HepG2 (cell line): ENCODE data around the gene COL5A2. TPM values are rescaled to one million over a fixed set of nuclear protein-coding genes. Genes with fewer than 3 reads are reported as not detected.

Experiments used
- ATAC-seq: fragments of 200-7000 bp; cut with Tn5 transposase; 3 replicates; pipeline ENCODE4 v1.9.1; 2020; ENCODE audit warnings: mild to moderate bottlenecking, moderate library complexity
- BruUV-seq: library from RNA; stranded (reverse); fragments of 400-500 nt; replicated peaks from 2 replicates; lab custom pipeline; 2021; lab: Mats Ljungman, UMichigan
- CTCF ChIA-PET: fragments of 300-600 bp; formaldehyde crosslinking; extraction: SDS; loops from one replicate; lab custom pipeline; 2021; ENCODE audit warnings: low total read pairs, inconsistent platforms, low intra/inter-chr PET ratio; lab: Yijun Ruan, JAX
- POLR2A ChIA-PET: fragments of 350-600 bp; sonication (Branson Sonifier 250); formaldehyde crosslinking; loops from one replicate; lab custom pipeline; 2020; ENCODE audit warnings: antibody characterized with exemption, inconsistent platforms; lab: Yijun Ruan, JAX
- DNase-seq: peaks from one replicate; pipeline ENCODE4 v3.0.0-alpha.2; 2015; ENCODE audit warnings: low spot score
- FAIRE-seq: peaks from 3 replicates; lab custom pipeline; 2011; peaks lifted over from hg19 to GRCh38; lab: Jason Lieb, UNC
- H2AFZ ChIP-seq: one replicate; pipeline ENCODE4 v1.6.1; 2011; ENCODE audit warnings: low read length, inconsistent platforms
- H3K27ac ChIP-seq: fragments of 300-600 bp; 3 replicates; pipeline ENCODE4 v1.8.0; 2011; ENCODE audit warnings: mixed run types, mild to moderate bottlenecking, mixed read lengths, low read length, inconsistent platforms; ENCODE audit not compliant: insufficient read depth; ENCODE audit errors: extremely low read length
- H3K27me3 ChIP-seq, 2 experiments: fragments of 200-600 bp in 1 of 2; 2 replicates in 1 of 2; 3 replicates in 1 of 2; pipeline versions ENCODE4 v1.6.0 to v1.8.0; 2011; ENCODE audit warnings: low read length in 2 of 2, mild to moderate bottlenecking in 2 of 2, moderate library complexity in 2 of 2, inconsistent platforms in 1 of 2; ENCODE audit not compliant: insufficient read depth in 2 of 2, control insufficient read depth in 1 of 2
- H3K36me3 ChIP-seq, 2 experiments: fragments of 200-600 bp in 1 of 2; replicated peaks in 1 of 2; 2 replicates in 1 of 2; 3 replicates in 1 of 2; pipeline versions ENCODE4 v1.5.1 to v1.8.0; 2011; ENCODE audit warnings: low read length in 2 of 2, inconsistent platforms in 1 of 2; ENCODE audit not compliant: insufficient read depth in 2 of 2, control insufficient read depth in 1 of 2
- H3K4me1 ChIP-seq: 2 replicates; pipeline ENCODE4 v1.5.1; 2012; ENCODE audit warnings: low read length, inconsistent platforms; ENCODE audit not compliant: insufficient read depth
- H3K4me2 ChIP-seq: 2 replicates; pipeline ENCODE4 v1.6.0; 2011; ENCODE audit warnings: low read depth, low read length, inconsistent platforms
- H3K4me3 ChIP-seq, 3 experiments: fragments of 200-600 bp in 1 of 3; sonication (generic), shearing (Covaris generic) in 1 of 3; replicated peaks in 1 of 3; 2 replicates each; pipeline ENCODE4 v1.5.1; 2011 to 2016; ENCODE audit warnings: low read length in 3 of 3, inconsistent platforms in 2 of 3, low read depth in 2 of 3, mild to moderate bottlenecking in 2 of 3, control low read depth in 1 of 3, mixed read lengths in 1 of 3; ENCODE audit not compliant: insufficient read depth in 1 of 3
- H3K79me2 ChIP-seq: one replicate; pipeline ENCODE4 v1.6.1; 2011; ENCODE audit warnings: low read length, inconsistent platforms; ENCODE audit not compliant: insufficient read depth
- H3K9ac ChIP-seq: 2 replicates; pipeline ENCODE4 v1.6.0; 2011; ENCODE audit warnings: mild to moderate bottlenecking, low read depth, low read length, inconsistent platforms; ENCODE audit not compliant: insufficient read depth
- H3K9me3 ChIP-seq: 2 replicates; pipeline ENCODE4 v1.5.1; 2012; ENCODE audit warnings: mild to moderate bottlenecking, low read length
- H4K20me1 ChIP-seq: 2 replicates; pipeline ENCODE4 v1.6.0; 2011; ENCODE audit warnings: inconsistent platforms, mild to moderate bottlenecking, low read length, moderate library complexity; ENCODE audit not compliant: insufficient read depth
- CTCF ChIP-seq: sonication (generic); formaldehyde crosslinking; IDR thresholded peaks from 2 replicates; pipeline ENCODE4 v1.5.0; 2020; ENCODE audit warnings: mild to moderate bottlenecking, missing genetic modification reagents, moderate library complexity
- FOXK2 ChIP-seq: fragments of 450-650 bp; IDR thresholded peaks from 2 replicates; pipeline ENCODE4 v1.6.1; 2016
- MBNL3 ChIP-seq: fragments of 250-450 bp; sonication (Bioruptor Pico); conservative IDR thresholded peaks from 2 replicates; pipeline ENCODE4 v1.8.0; 2022; ENCODE audit warnings: mild to moderate bottlenecking, inconsistent platforms
- MIXL1 ChIP-seq: IDR thresholded peaks from 2 replicates; pipeline ENCODE4 v1.6.1; 2016
- SMC3 ChIP-seq: IDR thresholded peaks from 2 replicates; pipeline ENCODE4 v1.6.1; 2011; ENCODE audit warnings: low read length, improper control_type of control experiment
- STAG1 ChIP-seq: sonication (generic); formaldehyde crosslinking; IDR thresholded peaks from 2 replicates; pipeline ENCODE4 v1.4.0; 2020; ENCODE audit warnings: missing genetic modification reagents
- TARDBP ChIP-seq: sonication (generic); formaldehyde crosslinking; IDR thresholded peaks from 2 replicates; pipeline ENCODE4 v1.8.0; 2022; ENCODE audit warnings: mild to moderate bottlenecking, missing genetic modification reagents
- USF2 ChIP-seq, 2 experiments: sonication (generic) in 1 of 2; formaldehyde crosslinking in 1 of 2; IDR thresholded peaks; 2 replicates each; pipeline versions ENCODE4 v1.5.1 to v1.6.1; 2011 to 2020; ENCODE audit warnings: borderline replicate concordance in 1 of 2, low read depth in 1 of 2, low read length in 1 of 2, mild to moderate bottlenecking in 1 of 2, missing genetic modification reagents in 1 of 2, moderate library complexity in 1 of 2
- ZBTB42 ChIP-seq: sonication (generic); formaldehyde crosslinking; IDR thresholded peaks from 2 replicates; pipeline ENCODE4 v1.5.0; 2020; ENCODE audit warnings: mild to moderate bottlenecking, missing genetic modification reagents
- ZFY ChIP-seq: sonication (generic); formaldehyde crosslinking; IDR thresholded peaks from 2 replicates; pipeline ENCODE4 v1.4.0; 2020; ENCODE audit warnings: missing genetic modification reagents
- ZNF101 ChIP-seq: sonication (generic); formaldehyde crosslinking; IDR thresholded peaks from 2 replicates; pipeline ENCODE4 v1.4.0; 2020; ENCODE audit warnings: mild to moderate bottlenecking, low read depth, missing genetic modification reagents, borderline replicate concordance
- ZNF382 ChIP-seq: sonication (generic); formaldehyde crosslinking; IDR thresholded peaks from 2 replicates; pipeline ENCODE4 v1.5.0; 2020; ENCODE audit warnings: missing genetic modification reagents, mild to moderate bottlenecking, borderline replicate concordance
- WGBS: methylation state at CpG from one replicate; pipeline ENCODE4 v1.1.6; 2017; ENCODE audit warnings: low lambda C conversion rate; 5-methylcytosine and 5-hydroxymethylcytosine counted together
- in situ Hi-C: cut with HindIII; loops from 2 replicates; pipeline ENCODE4 v1.10.0; 2017; ENCODE audit warnings: low pct_unique_long_range_greater_than_20kb; ENCODE audit not compliant: extremely low pct_ligation_motif_present
- intact Hi-C: fragments of 100-400 bp; cut with micrococcal nuclease; formaldehyde crosslinking; loops from one replicate; pipeline ENCODE4 v1.10.0; 2022; ENCODE audit not compliant: unreplicated experiment
- polyA plus RNA-seq, 8 experiments: library from polyadenylated mRNA; depleted of rRNA in 3 of 8; stranded (reverse) in 7 of 8; unstranded in 1 of 8; fragments of >200 nt; fragmentation: Illumina TruSeq in 4 of 8; extraction: Trizol in 4 of 8; gene quantifications; 2 replicates each; pipeline versions ENCODE4 v1.2.1 to v1.2.3, GENCODE V29; 2011 to 2016; ENCODE audit warnings: low read depth in 4 of 8, missing spikeins in 1 of 8, mixed read lengths in 1 of 8; ENCODE audit not compliant: insufficient read depth in 1 of 8
- total RNA-seq, 5 experiments: library from RNA; depleted of rRNA; stranded (reverse); fragments of >200 nt; fragmentation: Illumina TruSeq; extraction: Trizol; gene quantifications; 2 replicates each; pipeline ENCODE4 v1.2.3, GENCODE V29; 2016; ENCODE audit warnings: low read depth in 1 of 5
- TF ChIP-seq, protein P1 (sequence below): IDR thresholded peaks from 2 replicates; pipeline ENCODE4 v1.6.1; 2016; ENCODE audit warnings: low read depth

Gene COL5A2
- total and polyA plus RNA-seq, 2 of the 13 experiments (the other 11 are each of a cell fraction or from before 2014, with no cell fraction given) = 0.83 to 1.5 TPM

DNA sequence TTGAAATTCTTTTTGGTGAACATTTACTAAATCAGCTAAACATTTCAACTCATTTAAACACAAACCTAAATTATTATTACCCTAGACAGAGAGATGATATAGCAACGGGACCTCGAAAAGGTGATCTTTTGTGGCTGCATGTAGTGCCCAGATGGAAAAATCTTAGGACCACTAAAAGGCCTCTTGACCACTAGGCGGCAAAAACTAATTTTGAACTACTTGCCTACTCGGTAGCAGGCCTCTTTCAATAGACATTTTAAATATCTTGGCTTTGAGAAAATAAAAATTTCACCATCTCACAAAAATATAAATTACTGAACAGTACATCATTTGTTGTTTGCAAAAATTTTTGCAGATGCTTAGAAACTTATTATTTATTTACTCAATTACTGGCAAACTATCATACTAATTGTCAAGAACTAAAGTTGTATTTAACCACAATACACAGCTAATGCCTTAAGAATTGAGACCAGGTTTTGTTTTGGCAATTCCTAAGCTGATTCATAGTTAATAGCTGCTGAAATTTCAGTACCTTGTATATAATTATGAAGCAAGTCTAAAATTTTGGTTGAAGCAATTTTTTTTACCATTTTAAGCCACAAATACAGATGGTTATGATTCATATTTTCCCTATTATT is 196.0 kb downstream of the COL5A2 start:
- intact Hi-C loops = loop anchor here (1.0 kb wide), 3 partner anchors 111 to 429 kb away; no protein-coding TSS in a partner anchor
- in situ Hi-C loops = loop anchor here (25.0 kb wide), 1 partner anchor 429 kb away; no protein-coding TSS in a partner anchor
- DNase-seq (peak; percentile 41), FAIRE-seq (no peak), ATAC-seq (peak; percentile 80)
- Histone ChIP-seq H3K36me3 (no peaks in the 10 kb centered on the region), H3K4me1 (no peaks in the 10 kb centered on the region), H3K4me3 (no peak overlapping the region), H3K27me3 (no peaks in the 10 kb centered on the region), H3K9ac (no peak overlapping the region), H3K9me3 (no peaks in the 10 kb centered on the region), H2AFZ (no peak overlapping the region), H3K4me2 (no peak overlapping the region), H3K27ac (no peak overlapping the region), H3K79me2 (no peaks in the 10 kb centered on the region), H4K20me1 (no peaks in the 10 kb centered on the region)
- TF ChIP-seq FOXK2 (no peak), MIXL1 (CRISPR knock-in tag) (0 out of 2 replicates have a peak, but pooled peaks have one; percentile 34), STAG1 (CRISPR knock-in tag) (peak; percentile 20; the same call in 1 of the 2 replicates), ZNF382 (CRISPR knock-in tag) (no peak), USF2 (IDR thresholded peaks at IDR 0.05; ENCODE audit: low read depth, low read length) (no peak), USF2 (CRISPR knock-in tag; IDR thresholded peaks at IDR 0.05; ENCODE audit: borderline replicate concordance) (no peak), ZBTB42 (CRISPR knock-in tag) (no peak), ZNF101 (CRISPR knock-in tag) (no peak), ZFY (CRISPR knock-in tag) (no peak), SMC3 (peak; percentile 31; the same call in 1 of the 2 replicates), MBNL3 (no peak), TARDBP (CRISPR knock-in tag) (no peak), CTCF (CRISPR knock-in tag) (peak; percentile 47)
- TF ChIP-seq, protein P1, sequence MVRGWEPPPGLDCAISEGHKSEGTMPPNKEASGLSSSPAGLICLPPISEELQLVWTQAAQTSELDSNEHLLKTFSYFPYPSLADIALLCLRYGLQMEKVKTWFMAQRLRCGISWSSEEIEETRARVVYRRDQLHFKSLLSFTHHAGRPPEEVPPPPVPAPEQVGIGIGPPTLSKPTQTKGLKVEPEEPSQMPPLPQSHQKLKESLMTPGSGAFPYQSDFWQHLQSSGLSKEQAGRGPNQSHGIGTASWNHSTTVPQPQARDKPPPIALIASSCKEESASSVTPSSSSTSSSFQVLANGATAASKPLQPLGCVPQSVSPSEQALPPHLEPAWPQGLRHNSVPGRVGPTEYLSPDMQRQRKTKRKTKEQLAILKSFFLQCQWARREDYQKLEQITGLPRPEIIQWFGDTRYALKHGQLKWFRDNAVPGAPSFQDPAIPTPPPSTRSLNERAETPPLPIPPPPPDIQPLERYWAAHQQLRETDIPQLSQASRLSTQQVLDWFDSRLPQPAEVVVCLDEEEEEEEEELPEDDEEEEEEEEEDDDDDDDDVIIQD (CRISPR knock-in tag) = no peak
- BruUV-seq = no TSS peak
- 1% methylated on average over 4 of the region's 4 CpGs for WGBS
- CTCF ChIA-PET = interaction anchor here (1.3 kb wide), 1 partner anchor 111 kb away, joined by 4 read pairs; no protein-coding TSS in a partner anchor
- POLR2A ChIA-PET = no interaction called here
